C1 segment of cervical spinal cord (tissue), 14 donors: Measurements from ENCODE around the gene RAB10.
"Not testable (repeated sequence)": the region's sequence is repeated elsewhere in the genome, so short reads cannot be mapped to it uniquely, and the experiment has no call there.

Experiments
- DNase-seq, 14 donors: peaks; one replicate each; lab custom pipeline; 2025; lab: John Stamatoyannopoulos, UW

Gene RAB10

DNA sequence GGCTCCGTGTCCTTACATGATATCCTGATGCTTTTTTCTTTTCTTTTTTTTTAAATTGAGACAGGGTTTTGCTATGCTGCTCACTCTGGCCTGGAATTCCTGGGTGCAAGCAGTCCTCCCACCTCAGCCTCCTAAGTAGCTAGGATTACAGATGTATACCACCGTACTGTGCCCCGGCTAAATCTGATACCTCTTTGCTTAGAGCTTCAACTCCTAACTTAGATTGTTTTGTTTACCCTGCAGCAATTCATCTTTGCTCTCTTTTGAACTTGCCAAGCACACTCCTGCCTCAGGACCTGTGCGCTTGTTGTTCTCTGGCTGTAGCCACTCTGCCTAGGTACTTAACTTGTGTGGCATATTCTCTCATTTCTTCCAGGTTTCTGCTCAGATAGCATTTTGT lies 24.5 kb downstream of the RAB10 start:
- no peak for DNase-seq

DNA sequence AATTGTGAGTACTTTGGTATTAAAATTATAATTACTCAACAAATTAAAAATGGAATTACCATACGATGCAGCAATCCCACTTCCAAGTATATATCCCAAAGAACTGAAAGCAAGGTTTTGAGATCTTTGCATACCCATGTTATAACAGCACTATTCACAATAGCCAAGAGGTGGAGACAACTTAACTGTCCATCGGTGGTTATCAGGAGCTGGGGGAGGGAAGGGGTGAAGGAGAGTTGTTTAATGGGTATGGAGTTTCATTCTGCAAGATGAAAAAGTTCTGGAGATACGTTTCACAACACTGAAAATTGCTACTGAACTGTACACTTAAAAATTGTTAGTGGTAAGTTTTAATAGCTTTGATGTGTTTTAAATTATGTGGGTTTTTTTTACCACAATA lies 25.7 kb downstream of the RAB10 start:
- DNase-seq: no peak

GRCh38 chr2:26061539-26061938 lies 27.7 kb downstream of the RAB10 start:
- DNase-seq: no peak

- no peak for DNase-seq
These were observed 31.0 kb downstream of the RAB10 start for GRCh38 chr2:26064846-26065245.

GRCh38 chr2:26067186-26067974 lies 33.5 kb downstream of the RAB10 start:
- DNase-seq: no peak

DNA sequence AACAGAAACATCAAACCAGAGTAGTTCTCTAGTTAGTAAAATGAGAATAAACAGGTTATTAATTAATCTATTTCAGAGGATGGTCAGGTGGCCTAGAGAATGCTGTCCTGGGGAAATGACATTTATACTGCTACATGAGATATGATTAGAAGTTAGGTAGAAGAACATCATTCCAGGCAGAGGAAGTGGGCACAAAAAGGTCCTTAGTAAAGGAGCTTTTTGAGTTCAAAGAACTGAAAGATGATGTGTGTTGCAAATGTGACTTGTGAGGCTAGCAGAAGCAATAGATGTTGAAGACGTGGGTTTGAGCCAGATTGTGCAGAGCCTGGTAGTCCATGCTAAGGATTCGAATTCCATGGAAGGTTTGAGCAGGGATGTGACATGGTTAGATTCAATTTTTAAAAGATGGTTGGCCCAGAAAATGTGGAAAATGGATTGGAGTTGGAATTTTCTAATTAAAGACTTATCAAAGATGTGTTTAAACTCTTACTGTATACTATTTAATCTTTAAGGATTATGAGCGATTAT lies 34.2 kb downstream of the RAB10 start:
- no peak for DNase-seq

- DNase-seq: no peak
These were observed 34.9 kb downstream of the RAB10 start for GRCh38 chr2:26068602-26069298.

DNA sequence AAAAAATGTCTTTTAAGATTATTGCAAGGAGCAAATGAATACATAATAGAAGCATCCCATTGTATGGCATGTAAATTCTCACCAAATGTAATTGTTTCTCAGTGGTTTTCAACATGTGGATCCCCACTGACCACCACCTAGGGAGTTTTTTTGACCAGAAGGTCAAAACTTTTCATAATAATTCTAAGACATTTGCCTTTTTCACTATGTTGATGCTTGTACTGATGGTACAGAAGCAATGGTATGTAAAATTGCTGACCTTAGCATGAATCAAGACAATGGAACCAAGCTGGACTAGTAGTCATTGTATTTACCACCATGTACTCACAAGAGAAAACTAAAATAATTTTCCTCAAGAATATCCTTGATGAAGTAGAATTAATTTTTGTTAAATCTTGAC lies 36.8 kb downstream of the RAB10 start:
- no peak for DNase-seq

DNA sequence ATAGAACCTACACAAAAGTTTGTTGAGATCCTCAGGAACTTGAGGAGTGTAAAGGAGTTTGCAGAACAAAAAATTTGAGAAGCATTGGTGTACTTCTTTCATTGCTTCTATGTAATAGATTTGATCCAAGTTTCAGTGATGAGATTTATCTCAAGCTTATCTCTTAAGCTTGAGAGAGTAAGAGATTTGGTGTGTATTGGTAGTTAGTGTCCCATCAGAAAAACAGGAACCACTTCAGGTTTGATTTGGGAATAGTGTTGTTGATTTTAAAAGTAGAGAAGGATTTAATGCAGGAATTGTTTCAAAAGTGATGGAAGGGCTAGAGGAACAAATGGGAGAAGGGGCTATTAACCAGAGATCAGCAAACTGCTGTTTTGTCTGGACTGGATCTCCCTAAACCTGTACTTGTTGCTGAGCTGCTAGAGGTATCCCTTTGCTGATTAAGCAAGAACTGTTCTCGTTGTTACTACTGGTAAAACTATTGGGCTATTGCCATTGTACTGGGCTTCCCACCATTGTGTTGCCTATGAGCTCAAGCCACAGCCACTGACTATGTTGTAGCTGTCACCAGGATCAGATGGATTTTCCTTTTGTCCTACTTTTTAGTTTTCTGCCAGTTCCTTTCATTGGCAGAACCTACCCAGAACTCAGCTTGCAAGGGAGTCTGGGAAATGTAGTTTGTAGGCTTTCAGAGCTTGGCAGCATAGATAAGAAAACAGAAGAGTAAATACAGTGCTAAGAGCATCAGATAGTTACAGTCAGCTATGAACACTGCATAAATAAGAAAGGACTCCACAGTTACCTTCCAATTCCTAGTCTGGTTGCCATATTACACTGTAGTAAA lies 39.3 kb downstream of the RAB10 start:
- peak in 7 of 14 donors; percentile 7 to 32 (median 20) for DNase-seq

DNA sequence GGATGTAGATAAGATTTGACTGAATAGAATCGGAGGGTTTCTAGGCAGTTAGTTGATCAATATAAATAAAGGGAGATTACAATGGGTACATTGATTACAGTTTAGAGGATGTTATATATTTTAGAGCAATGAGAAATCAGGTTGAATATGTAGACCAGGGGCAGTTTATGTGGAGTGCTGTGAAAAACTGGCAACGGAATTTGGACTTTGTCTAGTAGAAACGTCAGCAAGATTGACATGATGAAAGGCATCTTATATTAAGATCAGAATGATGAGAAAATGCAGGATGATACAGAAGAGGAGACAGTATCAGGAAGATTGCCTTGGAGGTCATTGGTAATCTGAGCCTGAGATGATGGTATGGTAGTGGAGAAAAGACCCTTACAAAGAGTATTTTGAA lies 39.9 kb downstream of the RAB10 start:
- no peak for DNase-seq

- no peak for DNase-seq
These were observed 40.8 kb downstream of the RAB10 start for GRCh38 chr2:26074676-26075075.

DNA sequence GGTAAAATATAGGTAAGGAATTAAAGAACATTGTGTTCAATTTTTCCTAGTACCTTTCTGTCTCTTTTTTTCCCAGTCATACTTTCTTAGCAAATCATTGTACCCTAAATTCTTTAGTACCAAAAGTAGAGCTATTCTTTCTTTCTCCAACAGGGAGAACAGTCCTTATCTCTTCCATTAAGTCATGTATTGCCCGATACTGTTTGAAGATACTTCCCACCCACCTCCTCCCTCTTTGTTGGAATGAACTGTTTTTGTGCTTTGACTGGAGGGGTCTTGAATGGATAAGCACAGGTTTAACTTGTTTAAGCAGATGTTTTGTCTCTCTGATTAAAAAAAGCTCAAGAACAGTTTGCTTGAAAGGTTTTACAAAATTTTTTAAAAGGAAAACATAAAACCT lies 41.3 kb downstream of the RAB10 start:
- DNase-seq: no peak

GRCh38 chr2:26076001-26076587 lies 42.2 kb downstream of the RAB10 start:
- DNase-seq: no peak

DNA sequence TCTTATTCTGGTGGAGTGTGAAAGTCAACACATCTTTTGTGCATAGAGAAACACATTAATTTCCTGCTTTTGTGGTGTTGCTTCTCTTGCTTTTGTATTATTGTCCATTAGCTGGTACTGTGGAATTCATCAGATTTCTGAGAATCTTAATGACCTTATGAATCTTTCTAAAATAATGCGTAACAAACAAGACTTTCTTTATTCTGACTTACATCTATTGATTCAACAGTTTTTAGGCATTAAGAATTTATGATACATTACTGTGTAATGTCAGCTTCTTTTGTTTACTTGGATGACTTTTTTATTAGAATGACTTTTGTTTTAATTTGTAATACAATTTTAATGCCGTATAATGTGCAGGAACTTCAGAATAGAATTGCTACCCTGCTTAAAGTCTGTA lies 43.4 kb downstream of the RAB10 start:
- no peak for DNase-seq

DNA sequence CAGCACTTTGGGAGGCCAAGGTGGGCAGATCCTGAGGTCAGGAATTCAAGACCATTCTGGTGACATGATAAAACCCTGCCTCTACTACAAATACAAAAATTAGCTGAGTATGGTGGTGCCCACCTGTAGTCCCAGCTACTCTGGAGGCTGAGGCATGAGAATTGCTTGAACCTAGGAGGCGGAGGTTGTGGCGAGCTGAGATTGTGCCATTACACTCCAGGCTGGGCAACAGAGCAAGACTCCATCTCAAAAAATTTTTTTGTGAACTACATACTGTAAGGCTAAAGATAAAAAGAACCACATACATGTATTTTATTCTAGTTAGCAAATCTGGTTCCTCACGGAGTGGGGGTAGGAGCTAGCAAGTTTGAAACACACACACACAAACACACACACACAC lies 45.1 kb downstream of the RAB10 start:
- DNase-seq: no peak

GRCh38 chr2:26080356-26080755 lies 46.5 kb downstream of the RAB10 start:
- DNase-seq: no peak

DNA sequence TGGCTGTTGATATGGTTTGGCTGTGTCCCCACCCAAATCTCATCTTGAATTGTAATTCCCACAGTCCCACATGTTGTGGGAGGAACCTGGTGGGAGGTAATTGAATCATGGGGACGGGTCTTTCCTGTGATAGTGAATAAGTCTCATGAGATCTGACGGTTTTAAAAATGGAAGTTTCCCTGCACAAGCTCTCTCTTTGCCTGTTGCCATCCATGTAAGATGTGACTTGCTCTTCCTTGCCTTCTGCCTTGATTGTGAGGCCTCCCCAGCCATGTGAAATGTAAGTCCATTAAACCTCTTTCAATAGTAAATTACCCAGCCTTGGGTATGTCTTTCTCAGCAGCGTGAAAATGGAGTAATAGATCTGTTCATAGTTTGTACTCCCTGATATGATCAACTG lies 47.0 kb downstream of the RAB10 start:
- not testable (repeated sequence) for DNase-seq

DNA sequence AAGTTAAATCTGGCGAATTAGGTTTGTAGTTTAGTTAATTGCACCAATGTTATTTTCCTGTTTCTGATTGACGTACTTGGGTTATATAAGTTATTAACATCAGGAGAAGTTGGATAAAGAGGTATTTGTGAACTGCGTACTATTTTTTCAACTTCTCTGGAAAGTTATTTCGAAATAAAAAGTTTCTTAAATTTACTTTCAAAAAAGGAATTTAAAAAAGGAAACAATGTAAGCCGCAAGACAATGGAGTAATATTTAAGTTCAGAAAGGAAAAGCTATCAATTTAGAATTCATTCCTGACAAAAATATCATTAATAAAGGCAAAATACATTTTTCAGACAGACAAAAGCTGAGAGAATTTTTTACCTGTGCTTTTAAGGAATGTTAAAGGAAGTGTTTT lies 47.7 kb downstream of the RAB10 start:
- no peak for DNase-seq

GRCh38 chr2:26086155-26086637 lies 52.3 kb downstream of the RAB10 start:
- DNase-seq: no peak

DNA sequence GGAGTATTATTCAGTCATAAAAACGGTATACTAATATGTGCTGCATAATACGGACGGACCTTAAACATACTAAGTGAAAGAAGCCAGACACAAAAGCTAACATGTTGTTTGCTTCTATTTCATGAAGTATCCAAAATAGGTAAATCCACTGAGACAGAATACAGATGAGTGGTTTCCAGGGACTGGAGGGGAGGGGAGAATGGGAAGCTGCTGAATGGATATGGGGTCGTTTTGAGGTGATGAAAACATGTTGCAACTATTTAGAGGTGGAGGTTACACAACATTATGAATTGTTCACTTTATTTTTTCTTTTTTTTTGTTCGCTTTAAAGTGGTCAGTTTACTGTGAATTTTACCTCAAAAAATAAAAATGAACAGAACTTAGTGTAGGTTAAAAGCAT lies 52.9 kb downstream of the RAB10 start:
- DNase-seq: no peak

DNA sequence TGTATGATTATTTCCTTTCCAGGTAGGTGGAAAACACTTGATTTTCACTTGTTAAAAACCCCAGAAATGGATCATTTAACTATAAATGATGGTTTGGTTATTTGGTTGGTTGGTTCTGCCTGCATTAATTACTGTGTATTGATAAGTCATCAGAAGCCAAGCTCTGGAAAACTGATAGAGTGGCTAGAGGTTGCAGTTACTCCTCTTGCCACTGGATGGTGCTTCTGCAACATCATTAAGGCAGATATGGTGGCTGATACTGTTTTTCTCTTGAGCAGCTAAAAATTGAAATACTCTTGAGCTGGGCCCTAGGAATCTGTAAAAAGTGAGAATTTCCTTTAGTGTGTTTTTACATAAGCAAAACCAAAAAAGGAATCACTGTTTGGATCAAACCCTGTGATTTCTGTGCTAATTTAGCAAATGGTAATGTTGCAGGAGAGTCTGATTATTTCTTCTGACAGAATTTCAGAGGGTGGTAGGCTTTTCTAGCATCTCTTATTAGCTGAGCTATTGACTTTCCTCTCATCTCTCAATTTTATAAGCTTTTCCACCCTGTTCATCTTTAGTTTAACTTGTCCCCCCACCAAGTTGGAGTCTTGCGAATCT lies 54.3 kb downstream of the RAB10 start:
- peak in 2 of 14 donors; percentile 13 to 19 for DNase-seq
